ENCODE results near the gene STON1.
"Not testable (repeated sequence)": the region's sequence is repeated elsewhere in the genome, so short reads cannot be mapped to it uniquely, and the experiment has no call there.

Gene STON1

GRCh38 chr2:48620604-48621003, 90.7 kb downstream of the STON1 start:
- DNase-seq, result no peak

DNA sequence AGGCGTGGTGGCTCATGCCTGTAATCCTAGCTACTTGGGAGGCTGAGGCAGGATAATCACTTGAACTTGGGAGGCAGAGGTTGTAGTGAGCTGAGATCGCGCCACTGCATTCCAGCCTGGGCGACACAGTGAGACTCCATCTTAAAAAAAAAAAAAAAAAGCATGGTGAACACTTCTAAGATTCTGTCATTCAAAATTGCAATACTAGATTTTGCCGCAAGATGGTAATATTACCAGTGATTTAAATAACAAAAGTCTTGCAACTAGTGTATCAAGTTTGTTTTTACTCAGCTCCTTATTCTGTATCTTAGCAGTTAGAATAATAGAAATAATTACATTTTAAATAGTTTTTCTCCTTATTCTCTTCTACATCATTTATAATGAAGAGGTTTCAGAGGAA, 92.7 kb downstream of the STON1 start:
- DNase-seq, result not testable (repeated sequence)

- DNase-seq, result no peak
Measured at GRCh38 chr2:48624696-48625095, 94.7 kb downstream of the STON1 start.

DNA sequence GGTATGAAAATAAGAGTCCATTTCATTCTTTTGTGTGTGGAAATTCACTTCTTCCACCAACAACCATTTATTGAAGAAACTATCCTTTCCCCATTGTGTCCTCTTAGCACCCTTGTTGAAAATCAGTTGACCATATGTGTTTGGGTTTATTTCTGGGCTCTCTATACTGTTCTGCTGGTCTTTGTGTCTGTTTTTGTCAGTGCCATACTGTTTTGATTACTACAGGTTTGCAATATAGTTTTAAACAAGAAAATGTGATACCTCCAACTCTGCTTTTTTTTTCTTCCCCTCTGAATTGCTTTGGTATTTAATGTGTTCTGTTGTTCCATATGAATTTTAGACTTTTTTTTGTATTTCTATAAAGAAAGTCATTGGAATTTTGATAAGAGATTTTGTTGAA, 96.1 kb downstream of the STON1 start:
- no peak for DNase-seq

DNA sequence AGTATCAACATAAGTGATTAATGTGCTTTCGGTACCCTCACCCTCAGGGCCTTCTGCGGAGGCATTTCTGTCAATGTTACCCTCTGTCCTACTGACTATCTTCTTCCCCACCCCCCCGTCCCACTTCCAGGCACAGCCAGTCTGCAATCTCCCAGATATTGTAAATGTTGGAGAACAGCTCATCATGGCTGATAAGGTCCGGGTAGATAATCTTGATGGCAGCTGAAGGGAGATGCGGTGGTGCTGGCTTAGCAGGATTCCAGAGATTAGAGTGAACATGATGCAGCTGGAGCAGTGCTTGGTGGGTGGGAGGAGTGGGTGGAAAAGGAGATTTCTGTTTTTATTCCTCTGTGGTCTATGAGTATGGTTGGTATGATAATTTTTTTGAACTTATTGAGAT, 103.2 kb downstream of the STON1 start:
- no peak for DNase-seq

GRCh38 chr2:48635786-48636185, 105.8 kb downstream of the STON1 start:
- no peak for DNase-seq

DNA sequence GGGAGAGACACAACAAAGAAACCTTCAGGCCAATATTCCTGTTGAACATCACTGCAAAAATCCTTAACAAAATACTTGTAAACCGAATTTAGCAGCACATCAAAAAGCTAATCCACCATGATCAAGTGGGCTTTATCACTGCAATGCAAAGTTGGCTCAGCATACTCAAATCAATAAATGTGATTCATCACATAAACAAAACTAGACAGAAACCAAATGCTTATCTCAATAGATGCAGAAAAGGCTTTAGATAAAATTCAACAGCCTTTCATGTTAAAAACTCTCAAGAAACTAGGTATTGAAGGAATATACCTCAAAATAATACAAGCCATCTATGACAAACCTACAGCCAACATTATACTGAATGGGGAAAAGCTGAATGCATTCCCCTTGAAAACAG, 108.3 kb downstream of the STON1 start:
- no peak for DNase-seq

All from activated gamma-delta T cell treated with Interleukin-2 at 50 U/mL for 16 hours (primary cell).